ENCODE measurements around the gene PCNX3. TPM values are rescaled to one million over a fixed set of nuclear protein-coding genes. Genes with fewer than 3 reads are reported as not detected.

Gene PCNX3
- total and polyA plus RNA-seq, 2 of the 13 experiments (the other 11 are each of a cell fraction or from before 2014, with no cell fraction given): 16.2 to 23.0 TPM

DNA sequence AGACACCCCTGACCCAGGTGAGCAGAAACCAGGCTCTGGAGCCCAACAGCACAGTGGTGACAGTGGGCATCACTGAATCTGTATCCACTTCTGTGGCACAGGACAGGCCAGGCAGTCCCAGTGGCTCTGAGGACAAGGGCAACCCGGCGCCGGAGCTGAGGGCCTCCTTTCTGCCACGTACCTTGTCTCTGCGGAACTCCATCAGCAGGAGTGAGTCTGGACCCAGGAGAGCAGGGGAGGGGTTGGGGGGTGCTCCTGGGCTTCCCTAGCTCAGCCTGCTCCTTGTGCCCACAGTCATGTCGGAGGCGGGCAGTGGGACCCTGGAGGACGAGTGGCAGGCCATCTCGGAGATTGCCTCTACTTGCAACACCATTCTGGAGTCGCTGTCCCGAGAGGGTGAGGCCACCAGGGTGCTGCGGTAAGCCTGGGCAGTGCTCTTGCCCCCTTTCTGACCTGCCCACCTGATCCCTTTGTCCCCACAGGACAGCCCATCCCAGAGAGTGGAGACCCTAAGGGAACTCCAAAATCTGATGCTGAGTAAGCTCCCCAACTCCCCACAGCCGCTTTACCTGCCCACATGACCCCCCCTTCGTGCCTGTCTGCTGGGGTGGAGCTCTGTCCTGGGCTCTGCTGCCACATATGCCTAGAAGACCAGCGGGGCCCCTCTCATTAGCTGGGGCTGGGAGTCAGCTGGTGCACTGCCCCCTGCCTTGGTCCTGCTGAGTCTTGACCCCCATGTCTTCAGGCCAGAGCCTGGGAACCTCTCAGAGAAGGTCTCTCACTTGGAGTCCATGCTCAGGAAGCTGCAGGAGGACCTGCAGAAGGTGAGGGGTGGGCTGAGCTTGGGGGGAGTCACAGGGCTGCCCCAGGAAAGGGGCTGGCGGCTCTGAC lies 34.3 kb downstream of the PCNX3 start:
- no peak overlapping the region for H3K4me2 ChIP-seq (ENCODE audit: low read depth, low read length)

DNA sequence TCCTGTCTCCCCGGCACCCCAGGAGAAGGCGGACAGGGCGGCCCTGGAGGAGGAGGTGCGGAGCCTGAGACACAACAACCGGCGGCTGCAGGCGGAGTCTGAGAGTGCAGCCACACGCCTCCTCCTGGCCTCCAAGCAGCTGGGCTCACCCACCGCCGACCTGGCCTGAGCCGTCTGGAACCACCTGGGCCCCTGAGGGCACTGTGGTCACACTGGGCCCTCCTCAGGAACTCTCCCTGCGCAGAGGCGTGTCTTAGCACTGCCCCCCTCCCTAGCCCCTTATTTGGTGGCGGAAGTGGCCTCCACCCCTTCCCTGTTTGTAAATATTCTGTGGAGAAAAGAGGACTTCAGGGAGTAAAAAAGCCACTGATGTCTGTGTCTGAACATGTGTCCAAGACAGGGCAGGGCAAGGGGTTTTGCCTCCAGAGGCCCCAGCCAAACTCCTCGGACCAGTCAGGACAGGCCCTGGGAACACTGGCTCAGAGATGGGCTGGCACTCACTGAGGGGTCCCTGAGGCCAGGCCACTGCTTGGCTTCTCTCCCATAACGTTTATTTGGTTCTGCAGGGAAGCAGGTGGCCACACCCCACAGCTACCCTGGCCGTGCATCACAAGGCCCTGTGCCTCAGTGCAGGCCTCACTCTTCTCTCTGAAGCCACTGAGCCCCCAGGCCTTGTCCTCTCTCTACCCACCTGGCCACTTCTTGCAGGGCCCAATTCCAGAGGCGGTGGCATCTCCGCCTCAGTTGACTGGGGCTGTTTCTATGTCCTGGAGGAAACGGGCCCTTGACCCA lies 35.2 kb downstream of the PCNX3 start:
- ChIA-PET POLR2A (interaction anchor here (3.1 to 3.7 kb wide), 2 partner anchors 12 to 37 kb away, joined by 48 to 57 read pairs; partner anchors contain the start of genes MAP3K11, PCNX3 and RELA), CTCF (ENCODE audit: low intra/inter-chr PET ratio, low total read pairs) (no interaction called here)
- H3K79me2 ChIP-seq (ENCODE audit: insufficient read depth, low read length): no peaks in the 10 kb centered on the region
- H3K9me3 ChIP-seq (ENCODE audit: low read length): no peaks in the 10 kb centered on the region
- ATAC-seq: no peak
- intact Hi-C loops (cut with micrococcal nuclease; ENCODE audit: unreplicated experiment) (no loop called here), in situ Hi-C loops (cut with HindIII; ENCODE audit: extremely low pct_ligation_motif_present, low pct_unique_long_range_greater_than_20kb) (no loop called here)
- H3K36me3 ChIP-seq (replicated peaks in 1 of 2; ENCODE audit: control insufficient read depth in 1 of 2, insufficient read depth in 2 of 2, low read length in 2 of 2): peaks cover 4 to 13% of the 10 kb centered on the region in 2 experiments; a peak in 4 of 5 replicates
- no TSS peak for BruUV-seq (replicated peaks)
- no peak overlapping the region for H3K4me3 ChIP-seq (replicated peaks in 1 of 3; ENCODE audit: insufficient read depth in 1 of 3, low read depth in 2 of 3, low read length in 3 of 3)
- no peaks in the 10 kb centered on the region for H3K27me3 ChIP-seq (ENCODE audit: control insufficient read depth in 1 of 2, insufficient read depth in 2 of 2, low read length in 2 of 2)
- no peak for FAIRE-seq
- H3K27ac ChIP-seq (ENCODE audit: extremely low read length, insufficient read depth, low read length): no peak overlapping the region
- peaks cover 35% of the 10 kb centered on the region for H3K4me1 ChIP-seq (ENCODE audit: insufficient read depth, low read length)
- H2AFZ ChIP-seq (ENCODE audit: low read length): no peak overlapping the region
- no peak overlapping the region for H3K9ac ChIP-seq (ENCODE audit: insufficient read depth, low read depth, low read length)
- 89% methylated on average over 17 of the region's 20 CpGs for WGBS (ENCODE audit: low lambda C conversion rate)
- no peak overlapping the region for H3K4me2 ChIP-seq (ENCODE audit: low read depth, low read length)
- no peak for DNase-seq (ENCODE audit: low spot score)
- H4K20me1 ChIP-seq (ENCODE audit: insufficient read depth, low read length): no peaks in the 10 kb centered on the region
- TF ChIP-seq, protein P1, sequence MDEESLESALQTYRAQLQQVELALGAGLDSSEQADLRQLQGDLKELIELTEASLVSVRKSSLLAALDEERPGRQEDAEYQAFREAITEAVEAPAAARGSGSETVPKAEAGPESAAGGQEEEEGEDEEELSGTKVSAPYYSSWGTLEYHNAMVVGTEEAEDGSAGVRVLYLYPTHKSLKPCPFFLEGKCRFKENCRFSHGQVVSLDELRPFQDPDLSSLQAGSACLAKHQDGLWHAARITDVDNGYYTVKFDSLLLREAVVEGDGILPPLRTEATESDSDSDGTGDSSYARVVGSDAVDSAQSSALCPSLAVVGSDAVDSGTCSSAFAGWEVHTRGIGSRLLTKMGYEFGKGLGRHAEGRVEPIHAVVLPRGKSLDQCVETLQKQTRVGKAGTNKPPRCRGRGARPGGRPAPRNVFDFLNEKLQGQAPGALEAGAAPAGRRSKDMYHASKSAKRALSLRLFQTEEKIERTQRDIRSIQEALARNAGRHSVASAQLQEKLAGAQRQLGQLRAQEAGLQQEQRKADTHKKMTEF (CRISPR knock-in tag; IDR thresholded peaks at IDR 0.05): no peak
- no peak for TF ChIP-seq EED (CRISPR knock-in tag; IDR thresholded peaks at IDR 0.05)
- TF ChIP-seq SYNCRIP (IDR thresholded peaks at IDR 0.05; ENCODE audit: insufficient read depth, low read depth, low read length): no peak
- no peak for TF ChIP-seq IRX3 (CRISPR knock-in tag; IDR thresholded peaks at IDR 0.05; ENCODE audit: borderline replicate concordance, low read depth)
- TF ChIP-seq ZFP36 (IDR thresholded peaks at IDR 0.05; ENCODE audit: borderline replicate concordance, low read depth, low read length, partially characterized antibody): no peak
- no peak for TF ChIP-seq CBFB (CRISPR knock-in tag; IDR thresholded peaks at IDR 0.05)
- no peak for TF ChIP-seq ZNF598 (CRISPR knock-in tag; IDR thresholded peaks at IDR 0.05; ENCODE audit: borderline replicate concordance)
- no peak for TF ChIP-seq BCL6 (CRISPR knock-in tag; IDR thresholded peaks at IDR 0.05)
- no peak for TF ChIP-seq SP2 (CRISPR knock-in tag; IDR thresholded peaks at IDR 0.05)
- TF ChIP-seq TSC22D2 (CRISPR knock-in tag; IDR thresholded peaks at IDR 0.05; ENCODE audit: borderline replicate concordance): no peak
- no peak for TF ChIP-seq ZNF430 (CRISPR knock-in tag; IDR thresholded peaks at IDR 0.05)
- TF ChIP-seq HOMEZ (CRISPR knock-in tag; IDR thresholded peaks at IDR 0.05; ENCODE audit: low read depth): no peak

More for the DNA sequence above, 34.3 kb downstream of the PCNX3 start:
- Histone ChIP-seq H3K9me3 (ENCODE audit: low read length) (no peaks in the 10 kb centered on the region), H3K79me2 (ENCODE audit: insufficient read depth, low read length) (no peaks in the 10 kb centered on the region), H3K27ac (ENCODE audit: extremely low read length, insufficient read depth, low read length) (no peak overlapping the region), H2AFZ (ENCODE audit: low read length) (no peak overlapping the region), H3K36me3 (replicated peaks in 1 of 2; ENCODE audit: control insufficient read depth in 1 of 2, insufficient read depth in 2 of 2, low read length in 2 of 2) (peaks cover 1 to 4% of the 10 kb centered on the region in 2 experiments; a peak in 3 of 5 replicates), H3K4me1 (ENCODE audit: insufficient read depth, low read length) (peaks cover 33% of the 10 kb centered on the region), H4K20me1 (ENCODE audit: insufficient read depth, low read length) (no peaks in the 10 kb centered on the region), H3K9ac (ENCODE audit: insufficient read depth, low read depth, low read length) (no peak overlapping the region), H3K4me3 (replicated peaks in 1 of 3; ENCODE audit: insufficient read depth in 1 of 3, low read depth in 2 of 3, low read length in 3 of 3) (no peak overlapping the region), H3K27me3 (ENCODE audit: control insufficient read depth in 1 of 2, insufficient read depth in 2 of 2, low read length in 2 of 2) (no peaks in the 10 kb centered on the region)
- WGBS (ENCODE audit: low lambda C conversion rate): 93% methylated on average over 5 of the region's 16 CpGs
- ATAC-seq (no peak), FAIRE-seq (no peak), DNase-seq (ENCODE audit: low spot score) (no peak)
- ChIA-PET CTCF (ENCODE audit: low intra/inter-chr PET ratio, low total read pairs) (no interaction called here), POLR2A (no interaction called here)
- no TSS peak for BruUV-seq (replicated peaks)
- intact Hi-C loops (cut with micrococcal nuclease; ENCODE audit: unreplicated experiment) (no loop called here), in situ Hi-C loops (cut with HindIII; ENCODE audit: extremely low pct_ligation_motif_present, low pct_unique_long_range_greater_than_20kb) (no loop called here)
- TF ChIP-seq SP5 (CRISPR knock-in tag; IDR thresholded peaks at IDR 0.05; ENCODE audit: borderline replicate concordance, low read depth) (no peak), POGZ (CRISPR knock-in tag; IDR thresholded peaks at IDR 0.05) (no peak), AGO2 (optimal IDR thresholded peaks at IDR 0.05; ENCODE audit: low read depth, low read length) (peak; percentile 43)
